SK-N-SH treated with all-trans-retinoic acid at 6 μM for 48 hours (cell line): ENCODE data around the gene ASS1.

Experiments
- ATAC-seq: fragments of 200-7000 bp; cut with Tn5 transposase; 3 replicates; pipeline ENCODE4 v1.9.1; 2020; ENCODE audit warnings: mild to moderate bottlenecking, moderate library complexity
- ARNTL ChIP-seq: fragments of 450-650 bp; formaldehyde crosslinking; IDR thresholded peaks from 2 replicates; pipeline ENCODE4 v1.5.0; 2020; ENCODE audit warnings: low read depth, mild to moderate bottlenecking, moderate library complexity, borderline replicate concordance
- BACH2 ChIP-seq: fragments of 250-450 bp; sonication (Bioruptor Pico); IDR thresholded peaks from 2 replicates; pipeline ENCODE4 v1.9.0; 2021; ENCODE audit warnings: mild to moderate bottlenecking, borderline replicate concordance
- CSDC2 ChIP-seq: fragments of 250-450 bp; sonication (Bioruptor Pico); IDR thresholded peaks from 2 replicates; pipeline ENCODE4 v1.5.0; 2020; ENCODE audit warnings: mild to moderate bottlenecking, moderate library complexity
- CSRNP3 ChIP-seq: fragments of 250-450 bp; sonication (Bioruptor Pico); IDR thresholded peaks from 2 replicates; pipeline ENCODE4 v1.5.1; 2021; ENCODE audit warnings: mild to moderate bottlenecking, moderate library complexity
- ESRRG ChIP-seq: fragments of 250-450 bp; sonication (Bioruptor Pico); IDR thresholded peaks from 2 replicates; pipeline ENCODE4 v1.6.1; 2021; ENCODE audit warnings: mild to moderate bottlenecking
- GLIS3 ChIP-seq: fragments of 250-450 bp; sonication (Bioruptor Pico); IDR thresholded peaks from 2 replicates; pipeline ENCODE4 v1.5.0; 2020; ENCODE audit warnings: mild to moderate bottlenecking, moderate library complexity
- ISL1 ChIP-seq: fragments of 250-450 bp; sonication (Bioruptor Pico); IDR thresholded peaks from 2 replicates; pipeline ENCODE4 v2.1.2; 2022; ENCODE audit warnings: mild to moderate bottlenecking, moderate library complexity
- OSR1 ChIP-seq: fragments of 250-450 bp; sonication (Bioruptor Pico); IDR thresholded peaks from 2 replicates; pipeline ENCODE4 v1.8.0; 2022; ENCODE audit warnings: moderate library complexity, mild to moderate bottlenecking, inconsistent platforms
- PATZ1 ChIP-seq: fragments of 250-450 bp; sonication (Bioruptor Pico); IDR thresholded peaks from 2 replicates; pipeline ENCODE4 v1.8.0; 2020; ENCODE audit warnings: mild to moderate bottlenecking, moderate library complexity, borderline replicate concordance
- POU6F1 ChIP-seq: fragments of 250-450 bp; sonication (Bioruptor Pico); IDR thresholded peaks from 2 replicates; pipeline ENCODE4 v1.8.0; 2021; ENCODE audit warnings: low read depth, mild to moderate bottlenecking, moderate library complexity, borderline replicate concordance
- PPARA ChIP-seq: fragments of 250-450 bp; sonication (Bioruptor Pico); IDR thresholded peaks from 2 replicates; pipeline ENCODE4 v1.5.0; 2020; ENCODE audit warnings: mild to moderate bottlenecking, borderline replicate concordance
- RARB ChIP-seq: fragments of 250-450 bp; sonication (Bioruptor Pico); IDR thresholded peaks from 2 replicates; pipeline ENCODE4 v1.8.0; 2021; ENCODE audit warnings: mild to moderate bottlenecking, moderate library complexity
- SNAI2 ChIP-seq: fragments of 250-450 bp; sonication (Bioruptor Pico); IDR thresholded peaks from 2 replicates; pipeline ENCODE4 v1.5.0; 2020; ENCODE audit warnings: mild to moderate bottlenecking, moderate library complexity
- TOX ChIP-seq: fragments of 250-450 bp; sonication (Bioruptor Pico); IDR thresholded peaks from 2 replicates; pipeline ENCODE4 v1.8.0; 2021; ENCODE audit warnings: mild to moderate bottlenecking, moderate library complexity, borderline replicate concordance
- TSHZ2 ChIP-seq: fragments of 250-450 bp; sonication (Bioruptor Pico); IDR thresholded peaks from 2 replicates; pipeline ENCODE4 v1.5.0; 2020; ENCODE audit warnings: mild to moderate bottlenecking, moderate library complexity
- ZC3H10 ChIP-seq: fragments of 250-450 bp; sonication (Bioruptor Pico); IDR thresholded peaks from 2 replicates; pipeline ENCODE4 v1.5.1; 2021; ENCODE audit warnings: mild to moderate bottlenecking, moderate library complexity
- ZFP3 ChIP-seq: fragments of 250-450 bp; sonication (Bioruptor Pico); IDR thresholded peaks from 2 replicates; pipeline ENCODE4 v1.5.0; 2020; ENCODE audit warnings: mild to moderate bottlenecking, moderate library complexity
- ZFP30 ChIP-seq: fragments of 450-650 bp; formaldehyde crosslinking; IDR thresholded peaks from 2 replicates; pipeline ENCODE4 v1.5.0; 2022; ENCODE audit warnings: mild to moderate bottlenecking, moderate library complexity
- ZNF565 ChIP-seq: fragments of 450-650 bp; formaldehyde crosslinking; conservative IDR thresholded peaks from 2 replicates; pipeline ENCODE4 v1.5.0; 2020; ENCODE audit warnings: low read depth, mild to moderate bottlenecking, moderate library complexity
- ZNF70 ChIP-seq: fragments of 450-650 bp; formaldehyde crosslinking; IDR thresholded peaks from 2 replicates; pipeline ENCODE4 v1.5.0; 2020; ENCODE audit warnings: mild to moderate bottlenecking, moderate library complexity
- ZNF8 ChIP-seq: fragments of 450-650 bp; formaldehyde crosslinking; IDR thresholded peaks from 2 replicates; pipeline ENCODE4 v1.5.0; 2020; ENCODE audit warnings: mild to moderate bottlenecking, moderate library complexity

ASS1 gene

GRCh38 chr9:130470950-130471349 lies 26.2 kb downstream of the ASS1 start:
- no peak for TF ChIP-seq ZNF8 (CRISPR knock-in tag)
- no peak for TF ChIP-seq CSRNP3 (CRISPR knock-in tag)
- TF ChIP-seq BACH2 (CRISPR knock-in tag), result no peak
- TF ChIP-seq ZC3H10 (CRISPR knock-in tag), result no peak
- TF ChIP-seq SNAI2 (CRISPR knock-in tag), result no peak
- no peak for TF ChIP-seq ZNF70 (CRISPR knock-in tag)
- no peak for TF ChIP-seq ARNTL
- no peak for TF ChIP-seq ZNF565
- TF ChIP-seq RARB (CRISPR knock-in tag), result no peak
- TF ChIP-seq POU6F1, result no peak
- TF ChIP-seq ISL1 (CRISPR knock-in tag), result no peak
- no peak for TF ChIP-seq TSHZ2
- no peak for TF ChIP-seq ESRRG (CRISPR knock-in tag)
- no peak for ATAC-seq

GRCh38 chr9:130471411-130472183 lies 26.8 kb downstream of the ASS1 start:
- no peak for ATAC-seq
- TF ChIP-seq OSR1 (CRISPR knock-in tag) (no peak), ZNF70 (CRISPR knock-in tag) (no peak), ARNTL (no peak), ZFP3 (no peak), SNAI2 (CRISPR knock-in tag) (no peak), RARB (CRISPR knock-in tag) (no peak), ISL1 (CRISPR knock-in tag) (no peak), PPARA (CRISPR knock-in tag) (no peak), POU6F1 (no peak), ZNF8 (CRISPR knock-in tag) (no peak), PATZ1 (CRISPR knock-in tag) (no peak), ZNF565 (no peak), GLIS3 (CRISPR knock-in tag) (no peak), CSDC2 (CRISPR knock-in tag) (no peak)
- TF ChIP-seq, all 23 proteins: peak for 0

GRCh38 chr9:130472184-130472705 lies 27.5 kb downstream of the ASS1 start:
- TF ChIP-seq ZNF565, result no peak
- no peak for TF ChIP-seq ARNTL
- TF ChIP-seq ZNF8 (CRISPR knock-in tag), result no peak
- no peak for TF ChIP-seq CSDC2 (CRISPR knock-in tag)
- TF ChIP-seq ISL1 (CRISPR knock-in tag), result no peak
- TF ChIP-seq ZFP3, result no peak
- no peak for TF ChIP-seq TOX
- no peak for TF ChIP-seq SNAI2 (CRISPR knock-in tag)
- no peak for TF ChIP-seq ESRRG (CRISPR knock-in tag)
- no peak for TF ChIP-seq ZFP30 (CRISPR knock-in tag)
- TF ChIP-seq POU6F1, result no peak
- no peak for TF ChIP-seq PATZ1 (CRISPR knock-in tag)
- no peak for TF ChIP-seq BACH2 (CRISPR knock-in tag)
- no peak for ATAC-seq
